ENCODE results near the gene NOL9. TPM values are rescaled to one million over a fixed set of nuclear protein-coding genes. Genes with fewer than 3 reads are reported as not detected.

Gene NOL9
- total RNA-seq, 1 donor from 2014 or later, result 49.5 TPM

DNA sequence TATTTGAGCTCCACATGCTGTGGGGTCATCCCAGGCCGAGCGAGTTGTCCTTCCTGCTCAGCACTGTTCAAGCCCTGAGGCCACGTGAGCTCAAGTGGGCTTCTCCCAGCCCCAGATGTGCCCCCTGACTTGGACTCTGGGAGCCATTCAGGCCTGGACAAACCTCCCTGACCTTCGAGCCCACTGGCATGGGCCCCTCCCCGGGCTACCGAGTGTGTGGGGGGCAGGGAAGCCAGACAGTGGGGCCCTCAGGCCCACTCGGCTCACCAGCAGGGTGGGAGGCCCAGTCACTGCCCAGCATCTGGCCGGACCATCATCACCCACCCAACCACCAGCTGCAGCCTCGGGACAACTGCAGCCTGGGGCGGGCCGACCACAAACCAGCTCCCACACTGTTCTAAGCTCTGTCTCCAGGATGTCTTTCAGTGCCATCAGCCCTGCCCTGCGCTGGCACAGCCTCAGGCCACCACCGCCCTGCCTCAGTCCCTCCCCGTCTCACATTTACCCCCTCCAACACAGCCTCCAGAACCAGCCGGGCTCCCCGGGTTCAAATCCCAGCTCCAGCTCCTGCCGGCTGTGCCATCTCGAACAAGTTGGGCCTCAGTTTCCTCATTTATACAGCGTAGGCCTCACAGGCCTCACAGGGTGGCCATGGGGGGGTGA lies 41.9 kb downstream of the NOL9 start:
- no peaks in the 10 kb centered on the region for H3K36me3 Mint-ChIP-seq (ENCODE audit: insufficient read depth)
- no peaks in the 10 kb centered on the region for H3K4me1 Mint-ChIP-seq (ENCODE audit: low read depth)
- no peak overlapping the region for H3K27ac Mint-ChIP-seq
- H3K27me3 Mint-ChIP-seq, result no peaks in the 10 kb centered on the region
- no peaks in the 10 kb centered on the region for H3K9me3 Mint-ChIP-seq (ENCODE audit: low read depth)
- TF ChIP-seq, protein P1, sequence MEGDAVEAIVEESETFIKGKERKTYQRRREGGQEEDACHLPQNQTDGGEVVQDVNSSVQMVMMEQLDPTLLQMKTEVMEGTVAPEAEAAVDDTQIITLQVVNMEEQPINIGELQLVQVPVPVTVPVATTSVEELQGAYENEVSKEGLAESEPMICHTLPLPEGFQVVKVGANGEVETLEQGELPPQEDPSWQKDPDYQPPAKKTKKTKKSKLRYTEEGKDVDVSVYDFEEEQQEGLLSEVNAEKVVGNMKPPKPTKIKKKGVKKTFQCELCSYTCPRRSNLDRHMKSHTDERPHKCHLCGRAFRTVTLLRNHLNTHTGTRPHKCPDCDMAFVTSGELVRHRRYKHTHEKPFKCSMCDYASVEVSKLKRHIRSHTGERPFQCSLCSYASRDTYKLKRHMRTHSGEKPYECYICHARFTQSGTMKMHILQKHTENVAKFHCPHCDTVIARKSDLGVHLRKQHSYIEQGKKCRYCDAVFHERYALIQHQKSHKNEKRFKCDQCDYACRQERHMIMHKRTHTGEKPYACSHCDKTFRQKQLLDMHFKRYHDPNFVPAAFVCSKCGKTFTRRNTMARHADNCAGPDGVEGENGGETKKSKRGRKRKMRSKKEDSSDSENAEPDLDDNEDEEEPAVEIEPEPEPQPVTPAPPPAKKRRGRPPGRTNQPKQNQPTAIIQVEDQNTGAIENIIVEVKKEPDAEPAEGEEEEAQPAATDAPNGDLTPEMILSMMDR (IDR thresholded peaks at IDR 0.05; ENCODE audit: unreplicated experiment), result no peak
- no peak for DNase-seq (ENCODE audit: low spot score, unreplicated experiment)
- H3K4me3 Mint-ChIP-seq (ENCODE audit: low read depth), result no peak overlapping the region

DNA sequence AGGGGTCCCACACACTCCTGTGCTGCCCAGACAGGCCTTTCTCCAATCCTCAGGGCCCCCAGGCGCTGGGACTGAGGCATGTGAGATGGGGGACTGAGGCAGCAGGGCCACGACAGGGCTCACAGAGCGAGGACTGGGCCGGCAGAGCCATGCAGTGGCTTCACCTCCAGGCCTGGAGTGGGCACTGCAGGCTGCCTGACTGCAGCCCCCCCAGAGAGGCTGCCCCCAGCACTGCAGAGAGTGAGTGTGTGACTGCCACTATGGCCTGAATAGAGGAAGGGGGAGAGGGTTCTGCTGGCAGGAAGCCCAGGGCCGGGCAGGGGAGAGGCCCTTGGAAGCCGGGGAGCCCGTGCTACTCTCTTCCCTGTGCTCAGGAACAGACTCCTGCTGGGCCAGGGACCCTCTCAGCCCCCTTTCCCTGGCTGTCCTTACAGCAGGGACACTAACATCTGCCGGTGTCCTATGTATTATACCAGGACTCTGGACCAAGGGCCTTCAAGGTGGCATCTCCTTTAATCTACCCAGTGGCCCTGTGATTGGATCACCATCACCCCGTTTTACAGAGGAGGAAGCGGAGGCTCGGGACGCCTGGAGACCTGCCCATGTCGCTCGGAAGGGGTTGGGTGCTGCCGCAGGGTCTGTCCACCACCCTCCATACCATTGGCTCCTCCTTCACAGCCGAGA lies 42.6 kb downstream of the NOL9 start:
- no peaks in the 10 kb centered on the region for H3K9me3 Mint-ChIP-seq (ENCODE audit: low read depth)
- peaks cover 5% of the 10 kb centered on the region for H3K27me3 Mint-ChIP-seq
- no peaks in the 10 kb centered on the region for H3K4me1 Mint-ChIP-seq (ENCODE audit: low read depth)
- no peaks in the 10 kb centered on the region for H3K36me3 Mint-ChIP-seq (ENCODE audit: insufficient read depth)
- DNase-seq (ENCODE audit: low spot score, unreplicated experiment), result no peak
- H3K4me3 Mint-ChIP-seq (ENCODE audit: low read depth), result no peak overlapping the region
- TF ChIP-seq, protein P1 (IDR thresholded peaks at IDR 0.05; ENCODE audit: unreplicated experiment), result no peak
- no peak overlapping the region for H3K27ac Mint-ChIP-seq

DNA sequence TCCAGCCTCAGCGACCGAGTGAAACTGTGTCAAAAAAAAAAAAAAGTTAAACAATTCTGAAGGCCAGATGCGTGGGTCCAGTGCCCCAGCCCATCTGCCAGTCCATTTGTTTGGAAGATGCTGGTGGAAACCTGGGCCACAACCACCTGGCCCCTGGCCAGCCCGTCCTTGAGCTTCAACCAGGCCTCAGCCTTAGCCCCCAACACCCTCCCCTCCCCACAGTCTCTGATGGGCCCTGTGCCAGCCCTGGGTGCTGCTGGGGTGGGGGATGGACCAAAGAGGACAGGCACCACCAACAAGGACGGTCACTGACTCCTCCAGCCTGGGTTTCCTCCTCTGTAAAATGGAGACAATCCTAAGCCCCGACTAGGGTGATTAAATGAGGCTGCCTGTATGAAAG lies 43.3 kb downstream of the NOL9 start:
- TF ChIP-seq, protein P1 (IDR thresholded peaks at IDR 0.05; ENCODE audit: unreplicated experiment), result no peak
- peaks cover 6% of the 10 kb centered on the region for H3K27me3 Mint-ChIP-seq
- H3K4me1 Mint-ChIP-seq (ENCODE audit: low read depth), result no peaks in the 10 kb centered on the region
- H3K4me3 Mint-ChIP-seq (ENCODE audit: low read depth), result no peak overlapping the region
- no peak overlapping the region for H3K27ac Mint-ChIP-seq
- no peak for DNase-seq (ENCODE audit: low spot score, unreplicated experiment)
- no peaks in the 10 kb centered on the region for H3K9me3 Mint-ChIP-seq (ENCODE audit: low read depth)
- H3K36me3 Mint-ChIP-seq (ENCODE audit: insufficient read depth), result no peaks in the 10 kb centered on the region

DNA sequence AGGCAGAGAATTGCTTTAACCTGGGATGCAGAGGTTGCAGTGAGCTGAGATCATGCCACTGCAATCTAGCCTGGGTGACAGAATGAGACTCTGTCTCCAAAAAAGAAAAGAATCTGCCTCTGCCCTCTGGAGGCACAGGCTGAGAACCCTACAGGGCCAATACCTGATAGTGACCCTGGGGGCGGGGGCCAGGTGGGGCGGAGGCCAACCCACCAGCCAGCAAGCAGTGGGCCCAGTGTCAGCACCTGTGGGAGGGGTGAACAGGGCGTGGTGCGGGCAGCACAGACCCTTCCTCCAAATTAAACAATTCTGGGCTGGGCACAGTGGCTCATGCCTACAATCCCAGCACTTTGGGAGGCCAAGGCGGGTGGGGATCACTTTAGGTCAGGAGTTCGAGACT lies 43.8 kb downstream of the NOL9 start:
- Mint-ChIP-seq H3K9me3 (ENCODE audit: low read depth) (no peaks in the 10 kb centered on the region), H3K36me3 (ENCODE audit: insufficient read depth) (no peaks in the 10 kb centered on the region), H3K4me3 (ENCODE audit: low read depth) (no peak overlapping the region), H3K27me3 (peaks cover 6% of the 10 kb centered on the region), H3K27ac (no peak overlapping the region), H3K4me1 (ENCODE audit: low read depth) (no peaks in the 10 kb centered on the region)
- no peak for DNase-seq (ENCODE audit: low spot score, unreplicated experiment)
- TF ChIP-seq, protein P1 (IDR thresholded peaks at IDR 0.05; ENCODE audit: unreplicated experiment), result no peak

DNA sequence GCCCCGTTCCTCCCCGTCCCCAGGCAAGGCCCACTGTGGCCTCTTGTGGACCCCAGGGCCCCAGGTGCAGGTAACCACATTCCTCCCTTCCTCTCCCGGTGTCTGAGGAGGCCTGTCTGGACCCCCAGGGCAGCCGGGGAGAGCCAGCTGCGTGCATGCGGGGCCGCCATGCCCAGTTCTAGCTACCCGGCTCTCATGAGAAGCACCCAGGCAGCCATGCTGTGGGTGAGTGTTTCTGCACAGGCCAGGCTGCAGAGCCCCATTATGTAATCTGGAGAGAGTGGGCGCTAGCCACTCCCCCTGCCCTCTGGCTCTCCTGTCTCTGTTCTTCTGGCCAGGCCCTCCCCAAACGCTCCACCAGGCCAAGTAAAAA lies 44.4 kb downstream of the NOL9 start:
- TF ChIP-seq, protein P1 (IDR thresholded peaks at IDR 0.05; ENCODE audit: unreplicated experiment), result no peak
- H3K27me3 Mint-ChIP-seq, result peaks cover 9% of the 10 kb centered on the region
- no peak for DNase-seq (ENCODE audit: low spot score, unreplicated experiment)
- no peaks in the 10 kb centered on the region for H3K9me3 Mint-ChIP-seq (ENCODE audit: low read depth)
- no peaks in the 10 kb centered on the region for H3K36me3 Mint-ChIP-seq (ENCODE audit: insufficient read depth)
- no peak overlapping the region for H3K27ac Mint-ChIP-seq
- no peaks in the 10 kb centered on the region for H3K4me1 Mint-ChIP-seq (ENCODE audit: low read depth)
- H3K4me3 Mint-ChIP-seq (ENCODE audit: low read depth), result no peak overlapping the region
